Mesendoderm (in vitro differentiated cells): ENCODE data around the gene TUB.

Experiments
- DNase-seq: peaks from one replicate; pipeline ENCODE4 v3.0.0; 2013
- H2AK5ac ChIP-seq: 2 replicates; pipeline ENCODE4 v1.6.1; 2013; ENCODE audit warnings: low read length, inconsistent platforms
- H2BK120ac ChIP-seq: 2 replicates; pipeline ENCODE4 v1.6.1; 2013; ENCODE audit warnings: low read depth, mild to moderate bottlenecking, low read length, moderate library complexity, mixed read lengths
- H2BK15ac ChIP-seq: replicated peaks from 2 replicates; pipeline ENCODE4 v1.6.1; 2013; ENCODE audit warnings: low read depth, mild to moderate bottlenecking, moderate library complexity
- H2BK5ac ChIP-seq: 2 replicates; pipeline ENCODE4 v1.6.1; 2013; ENCODE audit warnings: low read length, inconsistent platforms
- H3K18ac ChIP-seq: 2 replicates; pipeline ENCODE4 v1.6.1; 2013; ENCODE audit warnings: mild to moderate bottlenecking, low read length, mixed read lengths
- H3K23ac ChIP-seq: one replicate; pipeline ENCODE4 v1.6.1; 2013; ENCODE audit warnings: low read length
- H3K27ac ChIP-seq: 2 replicates; pipeline ENCODE4 v1.5.1; 2013; ENCODE audit warnings: low read depth, mild to moderate bottlenecking, inconsistent platforms, low read length, moderate library complexity
- H3K27me3 ChIP-seq: 2 replicates; pipeline ENCODE4 v1.6.1; 2013; ENCODE audit warnings: low read length, control low read depth, mild to moderate bottlenecking, inconsistent platforms; ENCODE audit not compliant: insufficient read depth, poor library complexity
- H3K36me3 ChIP-seq: 2 replicates; pipeline ENCODE4 v1.6.1; 2013; ENCODE audit warnings: low read length, inconsistent platforms; ENCODE audit not compliant: control insufficient read depth, insufficient read depth
- H3K4ac ChIP-seq: one replicate; pipeline ENCODE4 v1.6.1; 2013; ENCODE audit warnings: low read depth, mild to moderate bottlenecking, low read length, moderate library complexity
- H3K4me1 ChIP-seq: 2 replicates; pipeline ENCODE4 v1.6.1; 2013; ENCODE audit warnings: low read depth, low read length, inconsistent platforms; ENCODE audit not compliant: control insufficient read depth
- H3K4me2 ChIP-seq: 2 replicates; pipeline ENCODE4 v1.6.1; 2013; ENCODE audit warnings: low read length
- H3K4me3 ChIP-seq: 2 replicates; pipeline ENCODE4 v1.5.1; 2013; ENCODE audit warnings: mild to moderate bottlenecking, low read length
- H3K56ac ChIP-seq: one replicate; pipeline ENCODE4 v1.6.1; 2013; ENCODE audit warnings: low read length
- H3K79me1 ChIP-seq: 2 replicates; pipeline ENCODE4 v1.6.1; 2013; ENCODE audit warnings: low read length, inconsistent platforms
- H3K79me2 ChIP-seq: 2 replicates; pipeline ENCODE4 v1.6.1; 2013; ENCODE audit warnings: mild to moderate bottlenecking, low read length; ENCODE audit not compliant: control insufficient read depth, insufficient read depth
- H3K9ac ChIP-seq: 2 replicates; pipeline ENCODE4 v1.6.1; 2013; ENCODE audit warnings: low read length, inconsistent platforms
- H4K5ac ChIP-seq: one replicate; pipeline ENCODE4 v1.6.1; 2013; ENCODE audit warnings: low read length
- H4K8ac ChIP-seq: one replicate; pipeline ENCODE4 v1.6.1; 2013; ENCODE audit warnings: low read depth, mild to moderate bottlenecking, control low read depth, low read length, moderate library complexity
- WGBS: extraction: QIAGEN DNeasy Blood & Tissue Kit; methylation state at CpG from one replicate; pipeline ENCODE4 v1.1.7; 2013; ENCODE audit warnings: low lambda C conversion rate, missing lambda C conversion rate; ENCODE audit not compliant: insufficient coverage; ENCODE audit errors: extremely low coverage; 5-methylcytosine and 5-hydroxymethylcytosine counted together

Gene TUB

GRCh38 chr11:8109675-8110074 lies 28.7 kb downstream of the TUB start:
- Histone ChIP-seq H3K56ac (no peak overlapping the region), H2BK120ac (no peak overlapping the region), H3K27ac (no peak overlapping the region), H2BK5ac (no peak overlapping the region), H2BK15ac (no peak overlapping the region), H3K36me3 (no peaks in the 10 kb centered on the region), H3K79me1 (no peaks in the 10 kb centered on the region), H2AK5ac (no peak overlapping the region), H3K4me3 (no peak overlapping the region), H3K23ac (no peak overlapping the region), H3K18ac (no peak overlapping the region), H3K27me3 (no peaks in the 10 kb centered on the region), H3K4ac (no peak overlapping the region), H3K9ac (no peak overlapping the region), H3K79me2 (no peaks in the 10 kb centered on the region), H4K8ac (no peak overlapping the region), H3K4me1 (no peaks in the 10 kb centered on the region), H4K5ac (no peak overlapping the region), H3K4me2 (no peak overlapping the region)
- DNase-seq, result no peak

- DNase-seq, result no peak
- no peak overlapping the region for H3K9ac ChIP-seq
- H3K56ac ChIP-seq, result no peak overlapping the region
- H3K79me2 ChIP-seq, result no peaks in the 10 kb centered on the region
- H3K23ac ChIP-seq, result no peak overlapping the region
- no peak overlapping the region for H3K18ac ChIP-seq
- no peaks in the 10 kb centered on the region for H3K27me3 ChIP-seq
- no peak overlapping the region for H3K4ac ChIP-seq
- no CpG with 5 or more reads among the region's 4 CpGs for WGBS
- H4K5ac ChIP-seq, result no peak overlapping the region
- H2BK15ac ChIP-seq, result no peak overlapping the region
- H3K79me1 ChIP-seq, result no peaks in the 10 kb centered on the region
- no peak overlapping the region for H2AK5ac ChIP-seq
- no peaks in the 10 kb centered on the region for H3K4me1 ChIP-seq
- no peak overlapping the region for H3K4me3 ChIP-seq
- no peak overlapping the region for H4K8ac ChIP-seq
- no peaks in the 10 kb centered on the region for H3K36me3 ChIP-seq
- no peak overlapping the region for H2BK120ac ChIP-seq
- H3K4me2 ChIP-seq, result no peak overlapping the region
- H3K27ac ChIP-seq, result no peak overlapping the region
- no peak overlapping the region for H2BK5ac ChIP-seq
These were observed 29.4 kb downstream of the TUB start for GRCh38 chr11:8110396-8110795.

- Histone ChIP-seq H3K36me3 (no peaks in the 10 kb centered on the region), H3K56ac (no peak overlapping the region), H3K23ac (no peak overlapping the region), H2AK5ac (no peak overlapping the region), H3K27me3 (no peaks in the 10 kb centered on the region), H3K4ac (no peak overlapping the region), H2BK15ac (no peak overlapping the region), H3K18ac (no peak overlapping the region), H3K9ac (no peak overlapping the region), H2BK120ac (no peak overlapping the region), H4K5ac (no peak overlapping the region), H3K4me1 (no peaks in the 10 kb centered on the region), H4K8ac (no peak overlapping the region), H3K4me3 (no peak overlapping the region), H3K79me1 (no peaks in the 10 kb centered on the region), H3K4me2 (no peak overlapping the region), H3K79me2 (no peaks in the 10 kb centered on the region), H3K27ac (no peak overlapping the region), H2BK5ac (no peak overlapping the region)
- DNase-seq, result no peak
- no CpG with 5 or more reads among the region's 8 CpGs for WGBS
These were observed 30.6 kb downstream of the TUB start for GRCh38 chr11:8111636-8112035.

- no CpG with 5 or more reads among the region's 1 CpG for WGBS
- Histone ChIP-seq H3K4ac (no peak overlapping the region), H3K18ac (no peak overlapping the region), H3K27me3 (no peaks in the 10 kb centered on the region), H3K56ac (no peak overlapping the region), H4K5ac (no peak overlapping the region), H3K79me1 (no peaks in the 10 kb centered on the region), H2BK15ac (no peak overlapping the region), H3K79me2 (no peaks in the 10 kb centered on the region), H3K4me3 (no peak overlapping the region), H2BK120ac (no peak overlapping the region), H3K4me1 (no peaks in the 10 kb centered on the region), H2BK5ac (no peak overlapping the region), H3K9ac (no peak overlapping the region), H3K27ac (no peak overlapping the region), H4K8ac (no peak overlapping the region), H3K23ac (no peak overlapping the region), H3K36me3 (no peaks in the 10 kb centered on the region), H3K4me2 (no peak overlapping the region), H2AK5ac (no peak overlapping the region)
- DNase-seq, result no peak
These were observed 41.3 kb downstream of the TUB start for GRCh38 chr11:8122173-8122764.

- Histone ChIP-seq H4K5ac (no peak overlapping the region), H3K27me3 (no peaks in the 10 kb centered on the region), H3K79me2 (no peaks in the 10 kb centered on the region), H3K36me3 (no peaks in the 10 kb centered on the region), H3K23ac (no peak overlapping the region), H2BK15ac (no peak overlapping the region), H2BK5ac (no peak overlapping the region), H3K56ac (no peak overlapping the region), H3K4ac (no peak overlapping the region), H3K27ac (no peak overlapping the region), H3K9ac (no peak overlapping the region), H3K18ac (no peak overlapping the region), H2BK120ac (no peak overlapping the region), H3K4me1 (no peaks in the 10 kb centered on the region), H3K79me1 (no peaks in the 10 kb centered on the region), H2AK5ac (no peak overlapping the region), H3K4me3 (no peak overlapping the region), H3K4me2 (no peak overlapping the region), H4K8ac (no peak overlapping the region)
- DNase-seq, result no peak
- WGBS, result no CpG with 5 or more reads among the region's 8 CpGs
These were observed 45.8 kb downstream of the TUB start for GRCh38 chr11:8126649-8127289.

GRCh38 chr11:8127447-8127846 lies 46.4 kb downstream of the TUB start:
- no peaks in the 10 kb centered on the region for H3K36me3 ChIP-seq
- H3K4me2 ChIP-seq, result no peak overlapping the region
- no peak overlapping the region for H2BK5ac ChIP-seq
- H3K56ac ChIP-seq, result no peak overlapping the region
- H3K4me3 ChIP-seq, result no peak overlapping the region
- H3K9ac ChIP-seq, result no peak overlapping the region
- H3K23ac ChIP-seq, result no peak overlapping the region
- no peak overlapping the region for H3K4ac ChIP-seq
- no peak overlapping the region for H3K27ac ChIP-seq
- no peak overlapping the region for H2BK120ac ChIP-seq
- no peaks in the 10 kb centered on the region for H3K79me2 ChIP-seq
- no peaks in the 10 kb centered on the region for H3K27me3 ChIP-seq
- WGBS, result no CpG with 5 or more reads among the region's 2 CpGs
- H2BK15ac ChIP-seq, result no peak overlapping the region
- no peak overlapping the region for H4K5ac ChIP-seq
- no peak for DNase-seq
- H3K18ac ChIP-seq, result no peak overlapping the region
- no peaks in the 10 kb centered on the region for H3K4me1 ChIP-seq
- no peak overlapping the region for H4K8ac ChIP-seq
- H2AK5ac ChIP-seq, result no peak overlapping the region
- H3K79me1 ChIP-seq, result no peaks in the 10 kb centered on the region
